ENCODE results near the gene HOGA1. TPM values are rescaled to one million over a fixed set of nuclear protein-coding genes. Genes with fewer than 3 reads are reported as not detected.
A peak's percentile ranks its signal among the peaks of the same experiment; 100 is the strongest.
"Not testable (repeated sequence)": the region's sequence is repeated elsewhere in the genome, so short reads cannot be mapped to it uniquely, and the experiment has no call there.

HOGA1 gene
- total and polyA plus RNA-seq, 2 experiments from 2014 or later, result 2.1 to 5.3 TPM

DNA sequence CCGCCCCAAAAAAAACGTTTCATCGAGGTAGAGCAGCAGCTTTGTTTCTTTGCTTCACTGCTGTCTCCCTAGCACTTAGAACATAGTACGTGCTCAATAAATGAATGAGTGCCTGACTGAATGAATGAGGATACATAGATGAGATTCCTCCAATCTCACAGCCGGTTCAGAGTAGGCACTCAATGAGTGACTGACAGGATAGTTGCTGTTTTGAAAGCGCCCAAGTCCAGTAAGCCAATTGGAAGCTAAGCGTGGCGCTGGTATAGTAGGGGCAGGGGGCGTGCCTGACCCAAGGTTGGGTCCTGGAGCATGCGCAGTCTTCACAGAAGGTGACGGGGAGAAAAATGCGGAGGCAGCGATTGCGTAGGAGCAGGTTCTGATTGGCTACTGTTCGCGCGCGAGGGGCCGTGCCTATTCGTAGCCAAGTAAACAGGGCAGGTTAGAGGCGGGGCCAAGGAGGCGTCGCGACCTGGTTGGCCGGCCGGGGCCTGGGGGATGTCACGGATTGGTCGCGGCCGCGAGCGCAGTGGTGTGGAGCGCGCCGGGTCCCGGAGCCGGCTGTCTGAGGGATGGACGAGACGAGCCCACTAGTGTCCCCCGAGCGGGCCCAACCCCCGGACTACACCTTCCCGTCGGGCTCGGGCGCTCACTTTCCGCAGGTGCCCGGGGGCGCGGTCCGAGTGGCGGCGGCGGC, 56.1 kb downstream of the HOGA1 start, which contains the start of gene PI4K2A:
Gene PI4K2A (plus strand): TSS at position 498 of the 694 bp plus-strand sequence. CDS start 72 bp downstream, at position 570.
- peak within 1 kb of the TSS; percentile 89 for H3K27ac ChIP-seq
- DNase-seq (ENCODE audit: low read depth in 1 of 2, low spot score in 1 of 2), result peak; percentile 100
- no peaks in the 10 kb centered on the region for H3K36me3 ChIP-seq
- no peaks in the 10 kb centered on the region for H3K9me3 ChIP-seq (ENCODE audit: low read depth)
- TF ChIP-seq, protein P1, sequence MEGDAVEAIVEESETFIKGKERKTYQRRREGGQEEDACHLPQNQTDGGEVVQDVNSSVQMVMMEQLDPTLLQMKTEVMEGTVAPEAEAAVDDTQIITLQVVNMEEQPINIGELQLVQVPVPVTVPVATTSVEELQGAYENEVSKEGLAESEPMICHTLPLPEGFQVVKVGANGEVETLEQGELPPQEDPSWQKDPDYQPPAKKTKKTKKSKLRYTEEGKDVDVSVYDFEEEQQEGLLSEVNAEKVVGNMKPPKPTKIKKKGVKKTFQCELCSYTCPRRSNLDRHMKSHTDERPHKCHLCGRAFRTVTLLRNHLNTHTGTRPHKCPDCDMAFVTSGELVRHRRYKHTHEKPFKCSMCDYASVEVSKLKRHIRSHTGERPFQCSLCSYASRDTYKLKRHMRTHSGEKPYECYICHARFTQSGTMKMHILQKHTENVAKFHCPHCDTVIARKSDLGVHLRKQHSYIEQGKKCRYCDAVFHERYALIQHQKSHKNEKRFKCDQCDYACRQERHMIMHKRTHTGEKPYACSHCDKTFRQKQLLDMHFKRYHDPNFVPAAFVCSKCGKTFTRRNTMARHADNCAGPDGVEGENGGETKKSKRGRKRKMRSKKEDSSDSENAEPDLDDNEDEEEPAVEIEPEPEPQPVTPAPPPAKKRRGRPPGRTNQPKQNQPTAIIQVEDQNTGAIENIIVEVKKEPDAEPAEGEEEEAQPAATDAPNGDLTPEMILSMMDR (IDR thresholded peaks at IDR 0.05; ENCODE audit: low read depth, low read length), result no peak
- H3K27me3 ChIP-seq, result no peaks in the 10 kb centered on the region
- peak within 1 kb of the TSS; percentile 70 for H3K4me3 ChIP-seq
- H3K4me1 ChIP-seq (ENCODE audit: low read depth), result peaks cover 5% of the 10 kb centered on the region

DNA sequence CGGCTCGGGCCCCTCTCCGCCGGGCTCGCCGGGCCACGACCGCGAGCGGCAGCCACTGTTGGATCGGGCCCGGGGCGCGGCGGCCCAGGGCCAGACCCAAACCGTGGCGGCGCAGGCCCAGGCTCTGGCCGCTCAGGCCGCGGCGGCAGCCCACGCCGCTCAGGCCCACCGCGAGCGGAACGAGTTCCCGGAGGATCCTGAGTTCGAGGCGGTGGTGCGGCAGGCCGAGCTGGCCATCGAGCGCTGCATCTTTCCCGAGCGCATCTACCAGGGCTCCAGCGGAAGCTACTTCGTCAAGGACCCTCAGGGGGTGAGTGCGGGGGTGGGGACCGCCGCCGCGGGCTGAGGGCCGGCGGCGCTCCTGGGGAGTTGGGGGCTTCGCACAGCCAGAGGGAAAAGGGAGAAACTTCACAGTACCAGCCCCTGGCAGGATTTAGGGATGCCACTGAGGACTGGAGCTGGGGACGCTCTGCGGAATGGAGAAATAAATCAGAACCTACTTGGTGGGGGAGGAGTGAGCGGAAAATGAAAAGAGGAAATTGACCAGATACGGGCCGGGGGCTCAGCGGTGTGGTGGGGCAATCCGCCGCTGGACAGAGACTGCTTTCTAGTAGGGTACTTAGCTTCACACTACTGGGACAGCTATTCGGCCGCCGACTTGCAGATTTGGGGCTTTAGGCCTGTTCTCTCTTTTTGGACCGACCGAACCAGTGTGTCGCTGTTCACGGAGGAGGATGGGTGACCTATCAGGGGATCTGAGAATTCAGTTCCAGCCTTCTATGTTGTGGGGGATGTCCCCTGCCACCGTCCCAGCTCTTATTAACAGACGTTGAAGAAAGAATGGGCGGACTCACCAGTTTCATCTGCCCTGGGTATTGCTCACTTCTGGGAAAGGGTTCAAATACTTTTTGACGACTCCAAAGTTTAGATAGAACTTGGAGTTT, 57.0 kb downstream of the HOGA1 start:
- TF ChIP-seq, protein P1 (IDR thresholded peaks at IDR 0.05; ENCODE audit: low read depth, low read length), result no peak
- peaks cover 5% of the 10 kb centered on the region for H3K4me1 ChIP-seq (ENCODE audit: low read depth)
- H3K27ac ChIP-seq, result peak overlapping the region; percentile 89
- DNase-seq (ENCODE audit: low read depth in 1 of 2, low spot score in 1 of 2), result peak; percentile 50 to 51
- H3K4me3 ChIP-seq, result peak overlapping the region; percentile 70
- no peaks in the 10 kb centered on the region for H3K36me3 ChIP-seq
- no peaks in the 10 kb centered on the region for H3K27me3 ChIP-seq
- no peaks in the 10 kb centered on the region for H3K9me3 ChIP-seq (ENCODE audit: low read depth)

DNA sequence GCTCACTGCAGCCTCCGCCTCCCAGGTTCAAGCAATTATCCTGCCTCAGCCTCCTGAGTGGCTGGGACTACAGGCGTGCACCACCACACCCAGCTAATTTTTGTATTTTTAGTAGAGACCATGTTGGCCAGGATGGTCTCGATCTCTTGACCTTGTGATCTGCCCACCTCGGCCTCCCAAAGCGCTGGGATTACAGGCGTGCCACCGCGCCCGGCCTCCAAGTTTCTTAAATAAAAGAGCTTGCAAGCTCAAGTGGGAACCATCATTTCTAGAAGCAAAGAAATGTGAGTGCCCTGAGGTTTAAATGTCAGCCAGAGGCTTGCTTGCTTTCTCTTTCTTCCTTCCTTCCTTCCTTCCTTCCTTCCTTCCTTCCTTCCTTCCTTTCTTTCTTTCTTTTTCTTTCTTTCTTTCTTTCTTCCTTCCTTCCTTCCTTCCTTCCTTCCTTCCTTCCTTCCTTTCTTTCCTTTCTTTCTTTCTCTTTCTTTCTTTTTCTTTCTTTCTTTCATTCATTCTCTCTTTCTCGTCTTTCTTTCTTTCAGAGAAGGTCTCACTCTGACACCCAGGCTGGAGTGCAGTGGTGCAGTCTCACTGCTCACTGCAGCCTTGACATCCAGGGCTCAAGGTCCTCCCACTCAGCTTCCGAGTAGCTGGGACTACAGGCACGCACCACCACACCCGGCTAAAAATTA, 58.4 kb downstream of the HOGA1 start:
- not testable (repeated sequence) for H3K27me3 ChIP-seq; DNase-seq (ENCODE audit: low read depth in 1 of 2, low spot score in 1 of 2); H3K4me1 ChIP-seq (ENCODE audit: low read depth); H3K27ac ChIP-seq; H3K4me3 ChIP-seq; H3K36me3 ChIP-seq; H3K9me3 ChIP-seq (ENCODE audit: low read depth)

DNA sequence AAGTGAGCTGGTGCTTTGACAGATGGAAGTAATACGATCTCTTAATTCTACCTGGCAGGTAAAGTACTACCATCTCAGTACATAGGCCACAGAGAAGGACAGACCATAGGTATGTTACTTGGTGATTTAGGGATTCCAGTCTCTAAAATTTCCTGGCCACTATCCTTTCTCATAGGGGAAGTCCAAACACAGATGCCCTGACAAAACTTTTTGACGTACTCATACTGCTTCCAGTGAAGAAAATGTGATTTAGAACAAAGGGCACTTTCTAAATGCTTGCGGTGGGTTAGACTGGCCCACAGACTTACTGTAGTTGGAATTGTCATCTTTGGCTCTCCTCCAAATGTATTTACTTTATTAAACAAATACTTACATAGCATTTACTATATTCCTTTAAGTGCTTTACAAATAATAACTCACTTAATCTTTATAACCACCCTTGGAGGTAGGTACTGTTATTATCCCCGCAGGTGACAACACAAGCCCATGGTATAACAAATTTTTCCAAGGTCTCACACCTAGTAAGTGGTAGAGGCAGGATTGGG, 59.3 kb downstream of the HOGA1 start:
- Histone ChIP-seq H3K9me3 (ENCODE audit: low read depth) (no peaks in the 10 kb centered on the region), H3K27ac (no peak overlapping the region), H3K4me3 (no peak overlapping the region), H3K36me3 (peaks cover 3% of the 10 kb centered on the region), H3K4me1 (ENCODE audit: low read depth) (peaks cover 5% of the 10 kb centered on the region), H3K27me3 (no peaks in the 10 kb centered on the region)
- no peak for DNase-seq (ENCODE audit: low read depth in 1 of 2, low spot score in 1 of 2)
- TF ChIP-seq, protein P1 (IDR thresholded peaks at IDR 0.05; ENCODE audit: low read depth, low read length), result no peak

DNA sequence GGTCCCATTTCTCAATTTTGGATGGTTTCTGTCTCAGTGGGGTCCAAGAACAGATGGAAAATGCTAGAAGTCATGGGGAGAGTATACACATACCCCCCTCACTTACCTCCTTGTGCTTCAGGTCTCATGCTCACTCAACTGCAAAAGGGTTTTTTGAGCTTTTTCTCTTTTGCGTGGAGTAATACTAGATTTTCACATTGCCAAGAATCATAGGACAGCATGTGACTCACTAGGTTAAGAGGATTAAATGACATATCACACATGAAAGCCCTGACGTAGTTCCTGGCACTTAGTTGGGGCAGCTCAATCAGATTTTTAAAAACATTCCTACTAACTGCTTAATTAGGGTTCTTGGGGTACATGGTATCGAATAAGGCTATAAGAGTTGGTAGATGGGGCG, 60.7 kb downstream of the HOGA1 start:
- TF ChIP-seq, protein P1 (IDR thresholded peaks at IDR 0.05; ENCODE audit: low read depth, low read length), result no peak
- Histone ChIP-seq H3K36me3 (peaks cover 3% of the 10 kb centered on the region), H3K4me1 (ENCODE audit: low read depth) (peaks cover 5% of the 10 kb centered on the region), H3K4me3 (no peak overlapping the region), H3K9me3 (ENCODE audit: low read depth) (no peaks in the 10 kb centered on the region), H3K27ac (no peak overlapping the region), H3K27me3 (no peaks in the 10 kb centered on the region)
- no peak for DNase-seq (ENCODE audit: low read depth in 1 of 2, low spot score in 1 of 2)
